Loucy (cell line): ENCODE data around the gene RPLP1.
A peak's percentile ranks its signal among the peaks of the same experiment; 100 is the strongest.

Source experiments
- H2AFZ ChIP-seq: fragments of 200-600 bp; sonication (generic); 2 replicates; pipeline ENCODE4 v1.6.0; 2016; ENCODE audit warnings: antibody characterized with exemption, mild to moderate bottlenecking, low read length, moderate library complexity
- H3F3A ChIP-seq: fragments of 200-600 bp; 2 replicates; pipeline ENCODE4 v1.6.0; 2016; ENCODE audit warnings: antibody characterized with exemption, low read depth, mild to moderate bottlenecking
- H3K27me3 ChIP-seq: fragments of 200-600 bp; sonication (generic); 2 replicates; pipeline ENCODE4 v1.6.1; 2014; ENCODE audit warnings: low read length, mild to moderate bottlenecking; ENCODE audit not compliant: insufficient read depth, poor library complexity, severe bottlenecking
- H3K36me3 ChIP-seq: fragments of 200-600 bp; sonication (generic); 2 replicates; pipeline ENCODE4 v1.6.1; 2016; ENCODE audit warnings: low read length; ENCODE audit not compliant: insufficient read depth
- H3K4me1 ChIP-seq: fragments of 200-600 bp; sonication (generic); 2 replicates; pipeline ENCODE4 v1.5.1; 2014; ENCODE audit warnings: low read length, mild to moderate bottlenecking; ENCODE audit not compliant: insufficient read depth, poor library complexity, severe bottlenecking
- H3K4me2 ChIP-seq: fragments of 200-600 bp; sonication (generic); 2 replicates; pipeline ENCODE4 v1.6.0; 2014; ENCODE audit warnings: antibody characterized with exemption, low read length, low read depth, mild to moderate bottlenecking; ENCODE audit not compliant: poor library complexity, severe bottlenecking
- H3K4me3 ChIP-seq: fragments of 200-600 bp; sonication (generic); 2 replicates; pipeline ENCODE4 v1.5.1; 2014; ENCODE audit warnings: low read length, mild to moderate bottlenecking, mixed read lengths; ENCODE audit not compliant: poor library complexity, severe bottlenecking
- H3K79me2 ChIP-seq: fragments of 200-600 bp; sonication (generic); 2 replicates; pipeline ENCODE4 v1.6.1; 2014; ENCODE audit warnings: low read length; ENCODE audit not compliant: insufficient read depth
- H3K9ac ChIP-seq: fragments of 200-600 bp; sonication (generic); 2 replicates; pipeline ENCODE4 v1.6.0; 2014; ENCODE audit warnings: mild to moderate bottlenecking, low read depth, low read length, moderate library complexity; ENCODE audit not compliant: poor library complexity, severe bottlenecking
- H3K9me2 ChIP-seq: fragments of 200-600 bp; sonication (generic); replicated peaks from 2 replicates; pipeline ENCODE4 v1.6.1; 2016; ENCODE audit warnings: low read depth, low read length, mixed read lengths
- H3K9me3 ChIP-seq: fragments of 200-600 bp; sonication (generic); 2 replicates; pipeline ENCODE4 v1.6.1; 2014; ENCODE audit warnings: mild to moderate bottlenecking, antibody characterized with exemption, low read length, low read depth; ENCODE audit not compliant: insufficient read depth
- H4K20me1 ChIP-seq: fragments of 200-600 bp; sonication (generic); 2 replicates; pipeline ENCODE4 v1.6.0; 2014; ENCODE audit warnings: antibody characterized with exemption, low read length, mild to moderate bottlenecking; ENCODE audit not compliant: insufficient read depth, poor library complexity, severe bottlenecking
- EZH2phosphoT487 ChIP-seq: fragments of 200-600 bp; IDR thresholded peaks from 2 replicates; pipeline ENCODE4 v1.6.1; 2018; ENCODE audit warnings: antibody characterized with exemption, mild to moderate bottlenecking, moderate library complexity, borderline replicate concordance
- TF ChIP-seq, protein P1 (sequence below): fragments of 200-600 bp; sonication (generic); conservative IDR thresholded peaks from 2 replicates; pipeline ENCODE4 v1.5.1; 2014; ENCODE audit warnings: mild to moderate bottlenecking, antibody characterized with exemption, low read length

Gene RPLP1

GRCh38 chr15:69407719-69408400 is 44.8 kb upstream of the RPLP1 start:
- TF ChIP-seq EZH2phosphoT487, result no peak
- TF ChIP-seq, protein P1, sequence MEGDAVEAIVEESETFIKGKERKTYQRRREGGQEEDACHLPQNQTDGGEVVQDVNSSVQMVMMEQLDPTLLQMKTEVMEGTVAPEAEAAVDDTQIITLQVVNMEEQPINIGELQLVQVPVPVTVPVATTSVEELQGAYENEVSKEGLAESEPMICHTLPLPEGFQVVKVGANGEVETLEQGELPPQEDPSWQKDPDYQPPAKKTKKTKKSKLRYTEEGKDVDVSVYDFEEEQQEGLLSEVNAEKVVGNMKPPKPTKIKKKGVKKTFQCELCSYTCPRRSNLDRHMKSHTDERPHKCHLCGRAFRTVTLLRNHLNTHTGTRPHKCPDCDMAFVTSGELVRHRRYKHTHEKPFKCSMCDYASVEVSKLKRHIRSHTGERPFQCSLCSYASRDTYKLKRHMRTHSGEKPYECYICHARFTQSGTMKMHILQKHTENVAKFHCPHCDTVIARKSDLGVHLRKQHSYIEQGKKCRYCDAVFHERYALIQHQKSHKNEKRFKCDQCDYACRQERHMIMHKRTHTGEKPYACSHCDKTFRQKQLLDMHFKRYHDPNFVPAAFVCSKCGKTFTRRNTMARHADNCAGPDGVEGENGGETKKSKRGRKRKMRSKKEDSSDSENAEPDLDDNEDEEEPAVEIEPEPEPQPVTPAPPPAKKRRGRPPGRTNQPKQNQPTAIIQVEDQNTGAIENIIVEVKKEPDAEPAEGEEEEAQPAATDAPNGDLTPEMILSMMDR, result no peak
- Histone ChIP-seq H3K9me3 (no peaks in the 10 kb centered on the region), H3K9me2 (no peaks in the 10 kb centered on the region), H3K9ac (no peak overlapping the region), H3F3A (no peaks in the 10 kb centered on the region), H3K27me3 (no peaks in the 10 kb centered on the region), H3K36me3 (no peaks in the 10 kb centered on the region), H4K20me1 (no peaks in the 10 kb centered on the region), H2AFZ (no peak overlapping the region), H3K4me2 (no peak overlapping the region), H3K4me3 (no peak overlapping the region), H3K79me2 (no peaks in the 10 kb centered on the region), H3K4me1 (peaks cover 7% of the 10 kb centered on the region)

GRCh38 chr15:69408841-69409240 is 43.8 kb upstream of the RPLP1 start:
- H3K4me3 ChIP-seq, result no peak overlapping the region
- H3K4me1 ChIP-seq, result peaks cover 7% of the 10 kb centered on the region
- H3K9ac ChIP-seq, result no peak overlapping the region
- no peaks in the 10 kb centered on the region for H3K79me2 ChIP-seq
- H3F3A ChIP-seq, result no peaks in the 10 kb centered on the region
- H3K9me2 ChIP-seq, result no peaks in the 10 kb centered on the region
- no peaks in the 10 kb centered on the region for H3K9me3 ChIP-seq
- H2AFZ ChIP-seq, result no peak overlapping the region
- TF ChIP-seq, protein P1, result no peak
- no peak for TF ChIP-seq EZH2phosphoT487
- H3K4me2 ChIP-seq, result no peak overlapping the region
- H4K20me1 ChIP-seq, result no peaks in the 10 kb centered on the region
- no peaks in the 10 kb centered on the region for H3K27me3 ChIP-seq
- no peaks in the 10 kb centered on the region for H3K36me3 ChIP-seq

GRCh38 chr15:69410248-69410874 is 42.3 kb upstream of the RPLP1 start:
- Histone ChIP-seq H3K4me2 (no peak overlapping the region), H3K36me3 (no peaks in the 10 kb centered on the region), H3K79me2 (peaks cover 12% of the 10 kb centered on the region), H3K4me3 (no peak overlapping the region), H3K9ac (no peak overlapping the region), H3K4me1 (peaks cover 12% of the 10 kb centered on the region), H3K27me3 (no peaks in the 10 kb centered on the region), H3K9me2 (no peaks in the 10 kb centered on the region), H2AFZ (0 out of 2 replicates have a peak overlapping the region, but pooled peaks have one; percentile 42), H3K9me3 (no peaks in the 10 kb centered on the region), H3F3A (no peaks in the 10 kb centered on the region), H4K20me1 (peaks cover 4% of the 10 kb centered on the region)
- TF ChIP-seq, protein P1, result peak; percentile 79
- TF ChIP-seq EZH2phosphoT487, result no peak
